HepG2 (cell line): ENCODE measurements around the gene KIAA1217.

Experiments
- ATM ChIP-seq: fragments of 450-650 bp; IDR thresholded peaks from 2 replicates; pipeline ENCODE4 v1.7.1; 2017; ENCODE audit warnings: mild to moderate bottlenecking, borderline replicate concordance
- CREB1 ChIP-seq, 2 experiments: fragments of 450-650 bp in 1 of 2; IDR thresholded peaks; 2 replicates each; pipeline ENCODE4 v1.6.1; 2016 to 2017; ENCODE audit warnings: control low read depth in 1 of 2, mild to moderate bottlenecking in 1 of 2, missing compliant biosample characterization in 1 of 2, missing genetic modification characterization in 1 of 2
- FLYWCH1 ChIP-seq: sonication (generic); formaldehyde crosslinking; IDR thresholded peaks from 2 replicates; pipeline ENCODE4 v1.8.1; 2023; ENCODE audit warnings: mild to moderate bottlenecking, missing genetic modification reagents
- KLF16 ChIP-seq, 2 experiments: sonication (generic) in 1 of 2; formaldehyde crosslinking in 1 of 2; IDR thresholded peaks; 2 replicates each; pipeline versions ENCODE4 v1.6.1 to v1.8.0; 2016 to 2023; ENCODE audit warnings: missing genetic modification reagents in 2 of 2, missing compliant biosample characterization in 1 of 2
- POLR2A ChIP-seq, 2 experiments: IDR thresholded peaks; 2 replicates each; pipeline ENCODE4 v1.6.1; 2011; ENCODE audit warnings: low read depth in 2 of 2, low read length in 2 of 2, mild to moderate bottlenecking in 1 of 2, moderate library complexity in 1 of 2; ENCODE audit not compliant: insufficient read depth in 1 of 2
- PRPF4 ChIP-seq: fragments of 200-400 bp; formaldehyde crosslinking; IDR thresholded peaks from 2 replicates; pipeline ENCODE4 v1.6.1; 2016; ENCODE audit warnings: low read length, low read depth; ENCODE audit not compliant: poor library complexity, severe bottlenecking
- ZNF768 ChIP-seq: sonication (generic); formaldehyde crosslinking; IDR thresholded peaks from 2 replicates; pipeline ENCODE4 v1.4.0; 2020; ENCODE audit warnings: missing genetic modification reagents

GRCh38 chr10:24240041-24240751 lies 31.3 kb downstream of the KIAA1217 start:
- TF ChIP-seq KLF16 (CRISPR knock-in tag; IDR thresholded peaks at IDR 0.05) (no peak), PRPF4 (no peak), CREB1 (IDR thresholded peaks at IDR 0.05) (no peak), CREB1 (CRISPR knock-in tag; IDR thresholded peaks at IDR 0.05) (no peak), POLR2A (IDR thresholded peaks at IDR 0.05; ENCODE audit: insufficient read depth in 1 of 2, low read depth in 2 of 2, low read length in 2 of 2) (no peak), FLYWCH1 (CRISPR knock-in tag) (no peak), ZNF768 (CRISPR knock-in tag) (no peak), ATM (no peak)
